H1 (cell line): ENCODE measurements around the gene LIMK1. TPM values are rescaled to one million over a fixed set of nuclear protein-coding genes. Genes with fewer than 3 reads are reported as not detected.
A peak's percentile ranks its signal among the peaks of the same experiment; 100 is the strongest.

Source experiments
- CTCF ChIA-PET: fragments of 300-600 bp; sonication (Branson Sonifier 250); formaldehyde crosslinking; loops from one replicate; lab custom pipeline; 2021; ENCODE audit not compliant: partially characterized antibody; lab: Charles Lee
- POLR2A ChIA-PET: fragments of 300-600 bp; sonication (Branson Sonifier 250); formaldehyde crosslinking; loops from one replicate; lab custom pipeline; 2021; ENCODE audit warnings: inconsistent platforms; ENCODE audit not compliant: partially characterized antibody; lab: Charles Lee
- DNase-seq, 2 experiments: peaks; one replicate each; pipeline versions ENCODE4 v3.0.0 to v3.0.0-alpha.2; 2010 to 2022; ENCODE audit warnings: low spot score in 2 of 2, low read depth in 1 of 2, mixed read lengths in 1 of 2
- FAIRE-seq: peaks from 2 replicates; lab custom pipeline; 2011; peaks lifted over from hg19 to GRCh38; lab: Jason Lieb, UNC
- H2AFZ ChIP-seq: 2 replicates; pipeline ENCODE4 v1.8.1; 2012; ENCODE audit warnings: low read length, inconsistent platforms
- H2AK5ac ChIP-seq: 2 replicates; pipeline ENCODE4 v1.6.1; 2013; ENCODE audit warnings: low read depth, low read length
- H2BK120ac ChIP-seq: replicated peaks from 2 replicates; pipeline ENCODE3; 2013; ENCODE audit warnings: low read depth, low read length, inconsistent platforms
- H2BK12ac ChIP-seq: 2 replicates; pipeline ENCODE4 v1.6.1; 2013; ENCODE audit warnings: low read depth, low read length
- H2BK15ac ChIP-seq: 2 replicates; pipeline ENCODE4 v1.6.1; 2013; ENCODE audit warnings: low read length
- H2BK20ac ChIP-seq: 2 replicates; pipeline ENCODE4 v1.6.1; 2013; ENCODE audit warnings: low read length
- H2BK5ac ChIP-seq: 2 replicates; pipeline ENCODE4 v1.6.1; 2013; ENCODE audit warnings: low read depth, low read length
- H3K14ac ChIP-seq: 2 replicates; pipeline ENCODE4 v1.6.1; 2013; ENCODE audit warnings: inconsistent platforms; ENCODE audit not compliant: insufficient read length
- H3K18ac ChIP-seq: 2 replicates; pipeline ENCODE4 v1.6.1; 2013; ENCODE audit warnings: low read length; ENCODE audit errors: extremely low read depth
- H3K23ac ChIP-seq: 2 replicates; pipeline ENCODE4 v1.6.1; 2013; ENCODE audit warnings: inconsistent platforms; ENCODE audit not compliant: insufficient read length
- H3K23me2 ChIP-seq: 2 replicates; pipeline ENCODE4 v1.6.1; 2013; ENCODE audit warnings: low read depth, low read length
- H3K27ac ChIP-seq: 2 replicates; pipeline ENCODE4 v1.6.1; 2011; ENCODE audit warnings: low read depth, low read length, inconsistent platforms
- H3K27me3 ChIP-seq, 4 experiments: replicated peaks in 1 of 4; 1 replicate in 1 of 4; 2 replicates in 3 of 4; pipeline versions ENCODE4 v1.6.1 to v1.8.1; 2011 to 2013; ENCODE audit warnings: low read length in 3 of 4, mild to moderate bottlenecking in 3 of 4, inconsistent platforms in 2 of 4, mixed read lengths in 2 of 4, moderate library complexity in 1 of 4; ENCODE audit not compliant: control insufficient read depth in 3 of 4, insufficient read depth in 3 of 4; ENCODE audit errors: extremely low read depth in 1 of 4
- H3K36me3 ChIP-seq, 4 experiments: 2 replicates each; pipeline versions ENCODE4 v1.6.1 to v1.8.1; 2011 to 2013; ENCODE audit warnings: mild to moderate bottlenecking in 4 of 4, low read length in 3 of 4, moderate library complexity in 2 of 4, control low read depth in 1 of 4, inconsistent platforms in 1 of 4; ENCODE audit not compliant: insufficient read depth in 4 of 4, control insufficient read depth in 2 of 4
- H3K4ac ChIP-seq: replicated peaks from 2 replicates; pipeline ENCODE3; 2013; ENCODE audit warnings: low read length, low read depth, mixed read lengths, inconsistent platforms; ENCODE audit not compliant: insufficient read length
- H3K4me1 ChIP-seq, 4 experiments: replicated peaks in 1 of 4; 1 replicate in 1 of 4; 2 replicates in 3 of 4; pipeline versions ENCODE4 v1.6.1 to v1.8.1; 2011 to 2013; ENCODE audit warnings: low read length in 3 of 4, inconsistent platforms in 2 of 4, mixed read lengths in 1 of 4; ENCODE audit not compliant: insufficient read depth in 4 of 4, control insufficient read depth in 3 of 4
- H3K4me2 ChIP-seq, 2 experiments: 2 replicates each; pipeline versions ENCODE4 v1.6.1 to v1.8.1; 2011 to 2013; ENCODE audit warnings: low read depth in 2 of 2, low read length in 2 of 2, control low read depth in 1 of 2, inconsistent platforms in 1 of 2, mild to moderate bottlenecking in 1 of 2; ENCODE audit not compliant: insufficient read depth in 1 of 2
- H3K4me3 ChIP-seq, 4 experiments: fragments of 200-600, 300-600 bp in 1 of 4; sonication (generic), shearing (Covaris generic), sonication (Bioruptor Twin) in 1 of 4; 2 replicates each; pipeline versions ENCODE4 v1.5.1 to v1.8.1; 2011 to 2016; ENCODE audit warnings: low read length in 4 of 4, low read depth in 3 of 4, control low read depth in 2 of 4, inconsistent platforms in 2 of 4, mild to moderate bottlenecking in 2 of 4, mixed read lengths in 1 of 4, moderate library complexity in 1 of 4; ENCODE audit not compliant: insufficient read depth in 2 of 4; ENCODE audit errors: extremely low read depth in 1 of 4
- H3K56ac ChIP-seq: replicated peaks from 2 replicates; pipeline ENCODE3; 2013; ENCODE audit warnings: low read depth, mild to moderate bottlenecking, mixed read lengths, low read length, inconsistent platforms; ENCODE audit not compliant: insufficient read length
- H3K79me1 ChIP-seq: 2 replicates; pipeline ENCODE4 v1.6.1; 2013; ENCODE audit warnings: low read depth, low read length, control low read depth
- H3K79me2 ChIP-seq, 2 experiments: 2 replicates each; pipeline versions ENCODE4 v1.6.1 to v1.8.1; 2012 to 2013; ENCODE audit warnings: low read length in 2 of 2, mild to moderate bottlenecking in 2 of 2, inconsistent platforms in 1 of 2; ENCODE audit not compliant: insufficient read depth in 2 of 2, control insufficient read depth in 1 of 2
- H3K9ac ChIP-seq, 4 experiments: replicated peaks in 1 of 4; 1 replicate in 1 of 4; 2 replicates in 3 of 4; pipeline versions ENCODE4 v1.6.1 to v1.8.1; 2011 to 2013; ENCODE audit warnings: low read depth in 3 of 4, low read length in 3 of 4, control low read depth in 2 of 4, mild to moderate bottlenecking in 2 of 4, moderate library complexity in 2 of 4, inconsistent platforms in 1 of 4; ENCODE audit errors: extremely low read depth in 1 of 4
- H3K9me3 ChIP-seq, 2 experiments: 2 replicates each; pipeline versions ENCODE4 v1.6.1 to v1.8.1; 2012 to 2013; ENCODE audit warnings: mild to moderate bottlenecking in 2 of 2, moderate library complexity in 2 of 2, control low read depth in 1 of 2, inconsistent platforms in 1 of 2, low read depth in 1 of 2, low read length in 1 of 2, mixed read lengths in 1 of 2; ENCODE audit not compliant: insufficient read depth in 2 of 2
- H4K20me1 ChIP-seq, 2 experiments: replicated peaks in 1 of 2; 2 replicates each; pipeline versions ENCODE3 to v1.8.1; 2011 to 2013; ENCODE audit warnings: inconsistent platforms in 2 of 2, low read length in 2 of 2, mild to moderate bottlenecking in 1 of 2; ENCODE audit not compliant: insufficient read depth in 2 of 2, control insufficient read depth in 1 of 2
- H4K5ac ChIP-seq: 2 replicates; pipeline ENCODE4 v1.6.1; 2013; ENCODE audit warnings: low read length, low read depth, mixed read lengths, inconsistent platforms; ENCODE audit not compliant: insufficient read length
- H4K8ac ChIP-seq: 2 replicates; pipeline ENCODE4 v1.8.0; 2013; ENCODE audit warnings: mild to moderate bottlenecking, moderate library complexity, low read length, inconsistent platforms; ENCODE audit not compliant: insufficient read depth; ENCODE audit errors: extremely low read depth
- H4K91ac ChIP-seq: replicated peaks from 2 replicates; pipeline ENCODE3; 2013; ENCODE audit warnings: low read length, mixed read lengths, inconsistent platforms; ENCODE audit not compliant: insufficient read length
- BACH1 ChIP-seq: IDR thresholded peaks from 2 replicates; pipeline ENCODE4 v1.6.1; 2012; ENCODE audit warnings: low read length, improper control_type of control experiment
- RAD21 ChIP-seq, 2 experiments: IDR thresholded peaks in 1 of 2; conservative IDR thresholded peaks in 1 of 2; 2 replicates each; pipeline ENCODE4 v1.6.1; 2011; ENCODE audit warnings: low read depth in 2 of 2, low read length in 2 of 2, improper control_type of control experiment in 1 of 2, inconsistent platforms in 1 of 2, mild to moderate bottlenecking in 1 of 2, moderate library complexity in 1 of 2
- WGBS, 2 experiments: shearing (Covaris generic) in 1 of 2; methylation state at CpG; one replicate each; pipeline versions ENCODE4 v1.1.6 to v1.1.7; 2013 to 2015; ENCODE audit warnings: low lambda C conversion rate in 2 of 2, mixed read lengths in 2 of 2, inconsistent platforms in 1 of 2, low coverage in 1 of 2, missing lambda C conversion rate in 1 of 2; ENCODE audit not compliant: insufficient replicate concordance in 2 of 2, insufficient coverage in 1 of 2, insufficient read length in 1 of 2; ENCODE audit errors: extremely low coverage in 1 of 2, missing lambda C conversion rate in 1 of 2; 5-methylcytosine and 5-hydroxymethylcytosine counted together
- polyA plus RNA-seq, 7 experiments: library from polyadenylated mRNA; depleted of rRNA in 3 of 7; stranded (reverse) in 5 of 7; unstranded in 2 of 7; fragments of >200 nt in 5 of 7; fragments of 200-250 nt in 2 of 7; gene quantifications; 1 replicate in 5 of 7; 2 replicates in 1 of 7; 4 replicates in 1 of 7; pipeline versions ENCODE4 v1.2.1 to v1.2.3, GENCODE V29; 2011 to 2013; ENCODE audit warnings: missing spikeins in 2 of 7, mixed read lengths in 2 of 7
- total RNA-seq: library from RNA; stranded (reverse); fragmentation: NEBNext Ultra II Directional; extraction: Animal tissue kit (Norgen Biotek cat#: 25700); gene quantifications from 2 replicates; pipeline ENCODE4 v1.2.1, GENCODE V29; 2021
- TF ChIP-seq, protein P1 (sequence below), 3 experiments: IDR thresholded peaks; 1 replicate in 2 of 3; 2 replicates in 1 of 3; pipeline versions ENCODE4 v1.5.1 to v1.6.1; 2011; ENCODE audit warnings: low read length in 3 of 3, mild to moderate bottlenecking in 3 of 3, inconsistent platforms in 2 of 3, low read depth in 1 of 3, moderate library complexity in 1 of 3; ENCODE audit not compliant: insufficient read depth in 1 of 3; ENCODE audit errors: control extremely low read depth in 1 of 3

Gene LIMK1
- total and polyA plus RNA-seq, 2 of the 8 experiments (the other 6 are each of a cell fraction or from before 2014, with no cell fraction given): 93.5 to 108 TPM

DNA sequence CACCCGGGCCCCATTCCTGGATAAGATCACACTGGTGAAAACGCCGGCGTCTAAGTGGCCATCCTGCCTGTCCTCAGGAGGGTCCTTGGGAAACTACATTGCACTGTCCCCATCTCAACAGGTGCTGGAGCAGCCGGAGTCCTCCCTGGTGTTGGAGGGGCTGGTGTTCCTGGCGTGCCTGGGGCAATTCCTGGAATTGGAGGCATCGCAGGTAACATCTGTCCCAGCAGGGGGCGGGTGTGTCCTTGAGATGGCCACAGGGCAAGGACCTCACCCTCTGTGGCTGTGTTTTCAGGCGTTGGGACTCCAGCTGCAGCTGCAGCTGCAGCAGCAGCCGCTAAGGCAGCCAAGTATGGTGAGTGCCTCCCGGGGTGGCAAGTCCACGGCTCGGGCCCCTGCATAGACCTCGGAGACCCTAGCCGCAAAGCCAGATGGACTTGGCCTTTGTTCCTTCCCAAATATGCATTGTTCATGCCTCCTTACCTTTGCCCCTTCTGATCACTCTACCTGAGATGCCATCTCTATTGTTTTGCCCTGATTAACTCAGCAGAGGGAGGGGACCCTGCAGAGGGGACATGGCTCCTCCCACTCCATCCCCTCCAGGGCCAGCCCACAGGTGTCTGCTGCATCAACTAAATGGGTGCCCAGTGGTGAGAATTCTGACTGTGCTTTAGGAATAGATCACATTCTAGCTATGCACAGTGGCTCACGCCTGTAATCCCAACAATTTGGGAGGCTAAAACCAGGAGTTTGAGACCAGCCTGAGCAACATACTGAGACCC lies 31.8 kb upstream of the LIMK1 start:
- no peak overlapping the region for H2AFZ ChIP-seq
- no peak overlapping the region for H4K5ac ChIP-seq
- no peak overlapping the region for H2BK20ac ChIP-seq

More for the DNA sequence above, 31.8 kb upstream of the LIMK1 start:
- 74% methylated on average over 15 of the region's 16 CpGs; no CpG with 5 or more reads in 1 of the 2 experiments for WGBS, 2 experiments
- no peaks in the 10 kb centered on the region for H3K79me2 ChIP-seq
- H2BK15ac ChIP-seq: no peak overlapping the region
- H3K18ac ChIP-seq: 0 out of 2 replicates have a peak overlapping the region, but pooled peaks have one; percentile 22
- no peak overlapping the region for H2BK120ac ChIP-seq
- no peak for FAIRE-seq
- peak in 1 of 2 experiments; percentile 81 for DNase-seq
- H2BK5ac ChIP-seq: peak overlapping the region; percentile 30; the same call in 1 of the 2 replicates
- H3K36me3 ChIP-seq: no peaks in the 10 kb centered on the region
- no peaks in the 10 kb centered on the region for H3K27me3 ChIP-seq
- no peak overlapping the region for H4K91ac ChIP-seq
- H3K27ac ChIP-seq: no peak overlapping the region
- ChIA-PET POLR2A (interaction anchor here (0.6 to 1.8 kb wide), 4 partner anchors 8 to 189 kb away, joined by 3 to 5 read pairs (median 4); no protein-coding TSS in a partner anchor), CTCF (interaction anchor here (0.8 to 3.3 kb wide), 5 partner anchors 13 to 155 kb away, joined by 3 to 15 read pairs (median 4); partner anchors contain the start of gene ELN)
- no peak overlapping the region for H3K56ac ChIP-seq
- H3K4me3 ChIP-seq: no peak overlapping the region
- peaks cover 28% of the 10 kb centered on the region; the same call in 1 of the 2 replicates for H3K23me2 ChIP-seq
- no peak for TF ChIP-seq BACH1
- TF ChIP-seq RAD21 (IDR thresholded peaks at IDR 0.05 in 1 of 2, conservative IDR thresholded peaks at IDR 0.05 in 1 of 2; ENCODE audit: low read depth in 2 of 2, low read length in 2 of 2): peak; percentile 56 to 72; a peak in 3 of 4 replicates
- TF ChIP-seq, protein P1, sequence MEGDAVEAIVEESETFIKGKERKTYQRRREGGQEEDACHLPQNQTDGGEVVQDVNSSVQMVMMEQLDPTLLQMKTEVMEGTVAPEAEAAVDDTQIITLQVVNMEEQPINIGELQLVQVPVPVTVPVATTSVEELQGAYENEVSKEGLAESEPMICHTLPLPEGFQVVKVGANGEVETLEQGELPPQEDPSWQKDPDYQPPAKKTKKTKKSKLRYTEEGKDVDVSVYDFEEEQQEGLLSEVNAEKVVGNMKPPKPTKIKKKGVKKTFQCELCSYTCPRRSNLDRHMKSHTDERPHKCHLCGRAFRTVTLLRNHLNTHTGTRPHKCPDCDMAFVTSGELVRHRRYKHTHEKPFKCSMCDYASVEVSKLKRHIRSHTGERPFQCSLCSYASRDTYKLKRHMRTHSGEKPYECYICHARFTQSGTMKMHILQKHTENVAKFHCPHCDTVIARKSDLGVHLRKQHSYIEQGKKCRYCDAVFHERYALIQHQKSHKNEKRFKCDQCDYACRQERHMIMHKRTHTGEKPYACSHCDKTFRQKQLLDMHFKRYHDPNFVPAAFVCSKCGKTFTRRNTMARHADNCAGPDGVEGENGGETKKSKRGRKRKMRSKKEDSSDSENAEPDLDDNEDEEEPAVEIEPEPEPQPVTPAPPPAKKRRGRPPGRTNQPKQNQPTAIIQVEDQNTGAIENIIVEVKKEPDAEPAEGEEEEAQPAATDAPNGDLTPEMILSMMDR (IDR thresholded peaks at IDR 0.05; ENCODE audit: control extremely low read depth in 1 of 3, insufficient read depth in 1 of 3, low read depth in 1 of 3, low read length in 3 of 3): peak; percentile 49 to 71 (median 61)
- H3K14ac ChIP-seq: no peak overlapping the region
- no peaks in the 10 kb centered on the region for H3K79me1 ChIP-seq
- peaks cover 0 to 2% of the 10 kb centered on the region in 2 experiments for H4K20me1 ChIP-seq
- no peaks in the 10 kb centered on the region for H3K9me3 ChIP-seq
- no peak overlapping the region for H2BK12ac ChIP-seq
- no peak overlapping the region for H3K4ac ChIP-seq
- peaks cover 0 to 8% (median 3%) of the 10 kb centered on the region in 4 experiments; a peak in 3 of 7 replicates for H3K4me1 ChIP-seq
- H3K9ac ChIP-seq: no peak overlapping the region
- no peak overlapping the region; a peak in 1 of 4 replicates for H3K4me2 ChIP-seq
- peak overlapping the region; percentile 16; the same call in 1 of the 2 replicates for H4K8ac ChIP-seq
- no peak overlapping the region for H3K23ac ChIP-seq
- H2AK5ac ChIP-seq: no peak overlapping the region
